PC-3 (cell line): ENCODE measurements around the gene RCOR2. TPM values are rescaled to one million over a fixed set of nuclear protein-coding genes. Genes with fewer than 3 reads are reported as not detected.

Experiments used
- ATAC-seq: fragments of 200-7000 bp; cut with Tn5 transposase; 2 replicates; pipeline ENCODE4 v1.9.1; 2020; ENCODE audit warnings: mild to moderate bottlenecking, moderate library complexity
- BruUV-seq: library from RNA; stranded (reverse); fragments of 400-500 nt; replicated peaks from 2 replicates; lab custom pipeline; 2021; lab: Mats Ljungman, UMichigan
- CTCF ChIA-PET: fragments of 300-600 bp; sonication (Branson Sonifier 250); formaldehyde crosslinking; loops from one replicate; lab custom pipeline; 2022; ENCODE audit warnings: antibody characterized with exemption; lab: Charles Lee
- POLR2A ChIA-PET: fragments of 300-600 bp; sonication (Branson Sonifier 250); formaldehyde crosslinking; loops from one replicate; lab custom pipeline; 2022; ENCODE audit warnings: antibody characterized with exemption; ENCODE audit not compliant: unreplicated experiment; lab: Charles Lee
- DNase-seq: peaks from one replicate; pipeline ENCODE4 v3.0.0-alpha.2; 2015
- H2AFZ ChIP-seq: fragments of 300-600 bp; sonication (generic); 2 replicates; pipeline ENCODE4 v1.6.0; 2016; ENCODE audit warnings: antibody characterized with exemption, low read length
- H3F3A ChIP-seq: fragments of 300-600 bp; sonication (generic); one replicate; pipeline ENCODE4 v1.6.0; 2017; ENCODE audit warnings: antibody characterized with exemption, low read length, control low read depth, mild to moderate bottlenecking; ENCODE audit not compliant: unreplicated experiment
- H3K27ac ChIP-seq: fragments of 300-600 bp; sonication (generic); 2 replicates; pipeline ENCODE4 v1.5.1; 2016; ENCODE audit warnings: mild to moderate bottlenecking, low read length
- H3K27me3 ChIP-seq: fragments of 300-600 bp; sonication (generic); 2 replicates; pipeline ENCODE4 v1.6.1; 2016; ENCODE audit warnings: low read length, mixed read lengths
- H3K36me3 ChIP-seq: fragments of 300-600 bp; sonication (generic); 2 replicates; pipeline ENCODE4 v1.6.1; 2016; ENCODE audit warnings: low read depth, mixed run types, low read length, mixed read lengths
- H3K4me1 ChIP-seq: fragments of 300-600 bp; sonication (generic); 2 replicates; pipeline ENCODE4 v1.5.1; 2016; ENCODE audit warnings: low read length; ENCODE audit not compliant: insufficient read depth
- H3K4me2 ChIP-seq: fragments of 300-600 bp; sonication (generic); 2 replicates; pipeline ENCODE4 v1.6.0; 2016; ENCODE audit warnings: low read length
- H3K4me3 ChIP-seq: fragments of 300-600 bp; sonication (generic); 2 replicates; pipeline ENCODE4 v1.5.1; 2016; ENCODE audit warnings: mild to moderate bottlenecking, low read length, mixed read lengths
- H3K79me2 ChIP-seq: fragments of 300-600 bp; sonication (generic); 2 replicates; pipeline ENCODE4 v1.6.1; 2017; ENCODE audit warnings: low read length, mixed read lengths
- H3K9ac ChIP-seq: fragments of 300-600 bp; sonication (generic); 2 replicates; pipeline ENCODE4 v1.6.0; 2016; ENCODE audit warnings: mild to moderate bottlenecking, low read length
- H3K9me2 ChIP-seq: fragments of 300-600 bp; sonication (generic); replicated peaks from 2 replicates; pipeline ENCODE4 v1.6.1; 2016; ENCODE audit warnings: mixed run types, low read length, mixed read lengths
- H3K9me3 ChIP-seq: fragments of 300-600 bp; sonication (generic); 2 replicates; pipeline ENCODE4 v1.6.1; 2016; ENCODE audit warnings: low read length, mixed read lengths
- H4K20me1 ChIP-seq: fragments of 300-600 bp; sonication (generic); 2 replicates; pipeline ENCODE4 v1.6.1; 2016; ENCODE audit warnings: low read length, mixed read lengths
- CTCF ChIP-seq: fragments of 300-600 bp; sonication (generic); conservative IDR thresholded peaks from 2 replicates; pipeline ENCODE4 v1.5.1; 2017; ENCODE audit warnings: antibody characterized with exemption, low read depth, mild to moderate bottlenecking, low read length
- EZH2 ChIP-seq: fragments of 300-600 bp; sonication (generic); IDR thresholded peaks from one replicate; pipeline ENCODE4 v1.6.1; 2017; ENCODE audit warnings: antibody characterized with exemption, mild to moderate bottlenecking, low read length; ENCODE audit not compliant: unreplicated experiment
- EZH2phosphoT487 ChIP-seq: fragments of 300-600 bp; sonication (generic); IDR thresholded peaks from 2 replicates; pipeline ENCODE4 v1.6.1; 2018; ENCODE audit warnings: mild to moderate bottlenecking, antibody characterized with exemption, low read length, borderline replicate concordance
- intact Hi-C: fragments of 100-400 bp; cut with micrococcal nuclease; formaldehyde crosslinking; loops from 2 replicates; pipeline ENCODE4 v1.9.0; 2023
- total RNA-seq: library from RNA; depleted of rRNA; stranded (reverse); fragments of >200 nt; gene quantifications from 2 replicates; pipeline ENCODE4 v1.2.3, GENCODE V29; 2014

The RCOR2 gene
- total RNA-seq, 1 experiment from 2014 or later = 1.4 TPM

GRCh38 chr11:63951779-63952536, 35.0 kb upstream of the RCOR2 start:
- ATAC-seq (no peak), DNase-seq (no peak)
- Histone ChIP-seq H3K79me2 (no peaks in the 10 kb centered on the region), H3K36me3 (peaks cover 36% of the 10 kb centered on the region), H4K20me1 (no peaks in the 10 kb centered on the region), H3K9me2 (no peaks in the 10 kb centered on the region), H3K9ac (no peak overlapping the region), H3K9me3 (no peaks in the 10 kb centered on the region), H3K27me3 (no peaks in the 10 kb centered on the region), H3K4me3 (no peak overlapping the region), H3K27ac (no peak overlapping the region), H3K4me2 (no peak overlapping the region), H3F3A (no peaks in the 10 kb centered on the region), H3K4me1 (no peaks in the 10 kb centered on the region), H2AFZ (no peak overlapping the region)
- CTCF ChIA-PET = no interaction called here
- BruUV-seq = no TSS peak
- POLR2A ChIA-PET = no interaction called here
- TF ChIP-seq EZH2 = no peak
- no peak for TF ChIP-seq EZH2phosphoT487
- TF ChIP-seq CTCF = no peak
- intact Hi-C loops = no loop called here

GRCh38 chr11:63945477-63946163, 28.7 kb upstream of the RCOR2 start:
- H3K9me3 ChIP-seq = no peaks in the 10 kb centered on the region
- H2AFZ ChIP-seq = no peak overlapping the region
- H3K36me3 ChIP-seq = peaks cover 18% of the 10 kb centered on the region
- H3K27me3 ChIP-seq = no peaks in the 10 kb centered on the region
- DNase-seq = peak; percentile 87
- peak; percentile 99 for ATAC-seq
- H3K4me2 ChIP-seq = no peak overlapping the region
- no peak overlapping the region for H3K9ac ChIP-seq
- H3F3A ChIP-seq = no peaks in the 10 kb centered on the region
- H3K27ac ChIP-seq = no peak overlapping the region
- H3K4me3 ChIP-seq = no peak overlapping the region
- POLR2A ChIA-PET = no interaction called here
- peaks cover 5% of the 10 kb centered on the region; the same call in 1 of the 2 replicates for H4K20me1 ChIP-seq
- TF ChIP-seq EZH2phosphoT487 (no peak), CTCF (peak; percentile 89)
- H3K9me2 ChIP-seq = no peaks in the 10 kb centered on the region
- no TSS peak for BruUV-seq
- CTCF ChIA-PET = interaction anchor here (0.5 to 1.3 kb wide), 13 partner anchors 8 to 372 kb away, joined by 3 to 28 read pairs (median 5); partner anchors contain the start of genes MARK2, PRDX5, RCOR2 and TRMT112
- H3K79me2 ChIP-seq = peaks cover 45% of the 10 kb centered on the region
- intact Hi-C loops = loop anchor here (2.0 to 5.0 kb wide), 2 partner anchors 109 to 178 kb away; partner anchors contain the start of gene ZFTA
- no peaks in the 10 kb centered on the region for H3K4me1 ChIP-seq
